Stimulated activated naive CD4-positive, alpha-beta T cell treated with Interleukin-2 at 50 U/mL for 16 hours (primary cell): ENCODE results near the gene GGN.
A peak's percentile ranks its signal among the peaks of the same experiment; 100 is the strongest.
"Not testable (repeated sequence)": the region's sequence is repeated elsewhere in the genome, so short reads cannot be mapped to it uniquely, and the experiment has no call there.

Experiments used
- DNase-seq: peaks from one replicate; lab custom pipeline; 2025; lab: John Stamatoyannopoulos, UW

GGN gene

GRCh38 chr19:38362076-38362945 lies 25.5 kb downstream of the GGN start:
- peak; percentile 81 for DNase-seq

- peak; percentile 82 for DNase-seq
Measured at GRCh38 chr19:38361633-38362075, 26.2 kb downstream of the GGN start.

GRCh38 chr19:38360839-38361631 lies 26.8 kb downstream of the GGN start:
- no peak for DNase-seq

DNA sequence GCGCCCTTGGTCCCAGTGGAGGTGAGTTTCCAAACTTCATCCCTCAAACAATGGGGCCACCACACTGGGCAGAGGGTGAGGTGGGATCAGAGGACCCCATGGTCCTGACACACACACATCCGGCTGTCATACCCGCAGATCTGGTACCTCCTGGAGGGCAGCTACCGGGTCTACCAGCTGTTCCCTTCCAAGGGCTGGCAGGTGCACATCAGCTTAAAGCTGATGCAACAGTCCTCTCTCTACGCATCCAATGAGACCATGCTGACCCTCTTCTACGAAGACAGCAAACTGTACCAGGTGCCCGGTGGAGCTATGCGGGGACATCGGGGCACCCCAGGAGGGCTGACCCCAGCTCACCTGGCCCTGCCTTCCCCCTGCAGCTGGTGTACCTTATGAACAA lies 27.5 kb downstream of the GGN start:
- DNase-seq, result no peak

DNA sequence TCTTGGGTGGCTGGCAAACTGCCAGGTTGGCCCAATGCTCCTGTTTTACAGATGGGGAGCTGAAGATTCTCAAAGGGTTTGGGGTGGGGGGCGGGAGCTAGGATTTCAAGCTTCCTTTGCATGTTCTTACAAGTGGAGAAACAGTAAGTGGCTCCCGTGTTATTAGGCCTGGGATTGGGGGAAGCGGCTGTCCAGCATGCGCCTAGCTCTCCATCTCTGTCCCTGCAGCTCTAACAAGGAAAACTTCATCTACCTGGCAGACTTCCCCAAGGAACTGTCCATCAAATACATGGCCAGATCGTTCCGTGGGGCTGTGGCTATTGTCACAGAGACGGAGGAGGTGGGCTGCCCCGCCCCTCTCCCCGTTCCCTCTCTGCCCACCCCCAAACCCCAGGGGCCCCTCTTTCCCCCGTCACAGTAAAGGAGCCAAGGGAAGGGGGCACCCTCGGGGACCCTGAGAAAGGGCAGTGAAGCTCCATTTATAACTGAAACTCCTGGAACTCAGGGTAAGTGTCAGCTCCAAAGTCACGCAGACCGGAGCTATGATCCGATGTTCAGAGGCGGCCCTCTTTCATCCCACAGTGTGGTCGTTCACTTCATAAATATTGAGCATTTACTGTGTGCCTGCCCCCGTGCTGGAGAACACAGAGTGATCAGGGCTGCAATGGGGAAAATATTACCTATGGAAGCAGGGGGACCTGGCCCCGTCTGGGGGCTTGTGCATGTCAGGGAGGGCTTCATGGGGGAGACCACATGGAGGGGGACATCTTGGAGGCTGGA lies 28.4 kb downstream of the GGN start:
- no peak for DNase-seq

DNA sequence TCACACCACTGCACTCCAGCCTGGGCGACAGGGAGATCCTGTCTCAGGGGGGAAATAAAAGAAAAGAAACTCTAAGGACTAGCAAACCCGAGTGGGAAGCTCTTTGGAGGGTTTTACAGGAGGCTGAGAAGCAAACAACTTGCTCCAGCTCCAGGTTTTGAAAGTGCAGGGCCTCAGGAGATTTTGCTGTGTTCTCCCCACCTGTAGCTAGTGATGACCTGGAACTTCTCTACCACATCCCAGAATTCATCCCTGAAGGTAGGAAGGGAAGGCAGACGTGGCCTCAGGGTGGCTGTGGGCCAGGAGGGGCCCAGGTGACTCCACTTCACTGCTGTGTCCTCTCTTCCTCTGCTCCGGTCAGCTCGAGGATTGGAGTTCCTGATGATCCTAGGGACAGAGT lies 29.8 kb downstream of the GGN start:
- DNase-seq, result no peak

GRCh38 chr19:38355728-38356725 lies 31.8 kb downstream of the GGN start:
- no peak for DNase-seq

- no peak for DNase-seq
Measured at GRCh38 chr19:38352611-38353010, 35.2 kb downstream of the GGN start.

DNA sequence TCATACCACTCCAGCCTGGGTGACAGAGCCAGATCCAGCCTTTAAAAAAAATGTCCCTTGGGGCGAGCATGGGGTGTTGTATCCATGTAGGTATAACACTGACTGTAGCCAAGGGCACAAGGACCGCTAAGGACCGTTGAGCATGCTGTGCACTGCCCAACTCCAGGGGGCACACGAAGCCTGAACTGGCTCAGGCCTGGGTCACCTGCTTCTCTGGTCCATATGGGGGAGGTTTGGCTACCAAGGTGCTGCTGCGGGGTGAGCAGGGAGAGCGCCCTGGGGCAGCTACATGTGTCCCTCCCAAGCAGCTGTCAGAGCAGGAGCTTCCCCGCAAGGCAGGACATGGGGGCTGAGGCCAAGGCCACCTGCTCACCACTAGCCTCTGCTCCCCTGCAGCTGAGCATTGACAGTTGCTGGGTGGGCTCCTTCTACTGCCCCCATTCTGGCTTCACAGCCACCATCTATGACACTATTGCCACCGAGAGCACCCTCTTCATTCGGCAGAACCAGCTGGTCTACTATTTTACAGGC lies 35.9 kb downstream of the GGN start:
- DNase-seq, result no peak

- no peak for DNase-seq
Measured at GRCh38 chr19:38350883-38351282, 37.0 kb downstream of the GGN start.

- DNase-seq, result no peak
Measured at GRCh38 chr19:38346837-38347236, 41.0 kb downstream of the GGN start.

DNA sequence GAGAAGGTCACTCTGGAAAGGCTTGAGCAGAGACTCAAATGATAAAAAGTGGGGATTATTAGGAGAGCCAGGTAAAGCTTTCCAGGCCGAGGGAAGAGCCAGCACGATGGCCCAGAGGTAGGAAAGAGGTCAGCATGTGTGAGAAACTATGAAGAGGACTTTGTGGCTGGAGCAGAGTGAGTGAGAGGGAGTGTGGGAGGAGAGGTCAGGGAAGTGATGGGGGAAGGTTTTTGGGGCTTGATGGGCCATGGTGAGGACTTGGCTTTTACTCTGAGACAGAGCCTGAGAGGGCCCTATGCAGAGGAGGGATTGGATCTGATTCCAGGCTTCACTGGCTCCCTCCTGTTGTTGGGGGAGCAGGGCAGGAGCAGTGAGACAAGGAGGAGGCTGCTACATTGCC lies 46.9 kb downstream of the GGN start:
- DNase-seq, result no peak

DNA sequence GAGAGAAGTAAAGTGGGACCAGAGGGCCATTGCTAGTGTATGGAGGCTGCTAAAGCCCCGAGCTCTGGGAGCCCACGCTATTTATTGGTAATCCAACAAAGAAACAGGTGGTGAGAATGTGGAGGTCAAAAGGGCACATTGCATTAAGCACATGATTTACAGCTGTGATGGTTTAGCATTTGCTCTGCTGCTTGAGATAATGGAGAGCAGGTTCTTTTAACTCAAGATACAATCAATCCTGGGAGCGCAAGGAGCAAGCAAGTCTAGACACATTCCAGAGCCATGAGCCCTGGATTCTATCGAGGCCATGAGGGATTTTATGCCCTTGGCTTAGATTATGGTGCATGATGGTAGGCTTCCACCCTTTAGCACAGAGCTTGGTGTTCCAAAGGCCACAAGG lies 48.8 kb downstream of the GGN start:
- not testable (repeated sequence) for DNase-seq

GRCh38 chr19:38337360-38337653 lies 50.5 kb downstream of the GGN start:
- no peak for DNase-seq

- DNase-seq, result peak; percentile 96
Measured at GRCh38 chr19:38336638-38337359, 51.0 kb downstream of the GGN start.

DNA sequence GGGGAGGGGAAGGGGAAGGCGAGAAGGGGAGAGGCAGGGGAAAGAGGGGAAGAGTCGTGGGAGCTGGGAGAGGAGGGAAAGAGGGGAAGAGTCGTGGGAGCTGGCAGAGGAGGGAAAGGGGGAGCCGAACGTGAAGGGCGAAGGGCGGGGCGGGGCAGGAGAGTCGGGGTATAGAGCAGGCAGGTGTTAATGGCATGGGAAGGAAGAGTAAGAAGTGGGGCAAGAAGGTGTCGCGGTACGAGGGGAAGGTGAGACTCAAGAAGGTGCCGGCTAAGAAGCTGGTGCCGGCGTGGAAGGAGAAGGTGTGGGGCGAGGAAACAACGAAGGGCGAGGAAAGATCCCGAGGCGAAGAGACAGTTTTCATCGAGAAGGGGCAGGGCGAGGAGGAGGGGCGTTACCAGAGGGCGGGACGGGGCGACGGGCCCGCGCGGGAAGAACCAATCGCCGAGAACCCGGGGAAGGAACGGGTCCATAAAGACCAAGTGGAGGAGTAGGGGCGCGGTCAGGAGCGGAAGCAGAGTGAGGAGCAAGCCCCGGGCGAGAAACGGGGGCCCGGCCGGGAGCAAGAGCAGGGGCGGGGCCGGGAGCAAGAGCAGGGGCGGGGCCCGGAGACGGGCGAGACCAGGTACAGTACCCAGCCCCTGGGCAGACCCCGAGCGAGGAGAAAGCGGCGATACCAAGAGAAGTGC lies 51.7 kb downstream of the GGN start:
- peak; percentile 95 for DNase-seq
